Skin epidermis (tissue), 12 donors: ENCODE measurements around the gene LAMC3.

Source experiments
- H3K27ac ChIP-seq, 21 experiments: fragments of 200-600 bp; sonication (generic) in 11 of 21; one replicate each; pipeline ENCODE4 v1.5.0; 2020; ENCODE audit warnings: mild to moderate bottlenecking in 3 of 21, inconsistent platforms in 2 of 21, moderate library complexity in 2 of 21
- H3K4me3 ChIP-seq, 7 experiments: fragments of 200-600 bp; sonication (generic) in 2 of 7; one replicate each; pipeline ENCODE4 v1.5.0; 2020; ENCODE audit warnings: inconsistent platforms in 2 of 7, mild to moderate bottlenecking in 2 of 7, moderate library complexity in 1 of 7

Gene LAMC3

DNA sequence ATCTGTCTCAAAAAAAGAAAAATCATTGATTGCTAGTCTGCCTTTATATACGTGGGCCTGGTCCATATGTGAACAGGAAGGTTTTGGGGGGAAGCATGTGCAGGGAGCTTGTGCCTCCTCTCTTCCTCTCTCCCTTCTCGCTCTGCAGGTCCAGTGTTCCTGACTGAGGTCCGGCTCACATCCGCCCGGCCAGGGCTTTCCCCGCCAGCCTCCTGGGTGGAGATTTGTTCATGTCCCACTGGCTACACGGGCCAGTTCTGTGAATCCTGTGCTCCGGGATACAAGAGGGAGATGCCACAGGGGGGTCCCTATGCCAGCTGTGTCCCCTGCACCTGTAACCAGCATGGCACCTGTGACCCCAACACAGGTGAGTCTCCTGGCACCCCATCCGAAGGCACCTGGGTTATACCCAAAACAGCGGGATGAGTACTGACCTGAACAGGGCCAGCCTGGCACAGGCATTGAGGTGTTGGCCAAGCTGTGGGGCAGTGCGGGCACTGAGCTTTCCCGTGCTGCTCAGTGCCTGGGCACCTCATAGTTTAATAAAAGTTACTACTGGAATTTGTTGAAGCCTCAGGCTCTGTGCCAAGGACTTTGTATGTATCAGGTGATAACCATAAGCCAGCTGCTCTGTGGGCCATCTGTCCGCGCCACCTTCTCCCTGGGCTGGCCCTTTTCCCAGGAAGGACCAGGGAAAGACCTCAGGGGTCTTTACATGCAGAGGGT, 48.0 kb downstream of the LAMC3 start:
- H3K27ac ChIP-seq: no peak overlapping the region

DNA sequence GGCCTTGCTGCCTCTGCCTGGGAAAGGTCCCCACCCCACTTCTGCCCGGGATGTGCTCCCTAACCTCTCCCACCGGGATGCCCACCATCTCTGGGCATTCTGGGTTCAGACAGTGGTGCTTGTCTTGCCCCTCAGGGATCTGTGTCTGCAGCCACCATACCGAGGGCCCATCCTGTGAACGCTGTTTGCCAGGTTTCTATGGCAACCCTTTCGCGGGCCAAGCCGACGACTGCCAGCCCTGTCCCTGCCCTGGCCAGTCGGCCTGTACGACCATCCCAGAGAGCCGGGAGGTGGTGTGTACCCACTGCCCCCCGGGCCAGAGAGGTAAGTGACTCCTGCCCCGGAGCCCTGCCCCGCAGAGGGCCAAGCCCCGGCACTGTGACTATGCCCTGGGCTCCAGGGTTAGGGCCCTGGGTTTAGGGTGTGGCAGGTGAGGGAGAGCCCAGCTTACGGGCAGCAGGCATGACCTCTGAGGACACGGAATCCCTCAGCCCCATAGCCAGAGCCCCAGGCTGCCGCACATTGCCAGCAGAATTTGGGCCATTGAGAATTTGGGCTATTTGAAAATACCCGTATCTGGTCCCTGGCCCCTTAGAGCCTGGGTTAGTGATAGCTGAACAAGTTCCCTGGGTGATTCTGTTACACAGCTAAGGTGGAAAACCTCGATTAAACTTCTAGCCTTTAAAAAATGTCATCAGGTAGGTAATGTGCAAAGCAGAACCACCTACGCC, 52.1 kb downstream of the LAMC3 start:
- Histone ChIP-seq H3K4me3 (no peak overlapping the region), H3K27ac (no peak overlapping the region)

More for the DNA sequence above, 48.0 kb downstream of the LAMC3 start:
- no peak overlapping the region for H3K4me3 ChIP-seq

DNA sequence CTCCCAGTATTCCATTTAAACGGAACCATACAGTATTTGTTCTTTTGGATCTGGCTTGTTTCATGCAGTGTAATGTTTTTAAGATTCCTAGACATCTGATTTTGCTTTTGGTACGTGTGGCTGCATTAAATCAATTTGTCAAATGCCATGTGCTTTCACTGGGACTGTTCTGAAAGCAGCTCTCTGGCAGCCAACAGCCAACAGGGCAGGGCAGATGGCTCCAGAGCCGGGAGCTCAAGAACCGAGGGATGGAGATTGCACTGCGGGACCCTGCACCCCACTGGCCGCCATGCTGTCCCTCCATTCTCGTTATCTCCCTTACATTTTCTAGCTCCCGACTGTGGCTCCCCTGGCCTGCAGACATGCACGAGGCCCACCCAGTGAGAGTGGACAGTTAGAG, 54.0 kb downstream of the LAMC3 start:
- Histone ChIP-seq H3K27ac (no peak overlapping the region), H3K4me3 (no peak overlapping the region)

DNA sequence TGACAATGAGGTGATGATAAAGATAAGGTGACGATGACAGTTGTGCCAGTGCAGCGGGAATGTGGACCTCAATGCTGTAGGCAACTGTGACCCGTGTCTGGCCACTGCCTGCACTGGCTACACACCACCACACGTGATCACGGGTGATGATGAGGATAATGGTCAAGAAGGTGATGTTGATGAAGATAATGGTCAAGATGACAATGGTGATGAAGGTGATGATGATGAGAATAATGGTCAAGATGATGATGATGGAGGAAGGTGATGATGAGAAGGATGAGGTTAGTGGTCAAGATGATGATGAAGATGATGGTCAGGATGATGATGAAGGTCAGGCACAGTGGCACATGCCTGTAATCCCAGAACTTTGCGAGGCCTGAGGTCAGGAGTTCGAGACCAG, 56.6 kb downstream of the LAMC3 start:
- H3K4me3 ChIP-seq: no peak overlapping the region
- H3K27ac ChIP-seq: no peak overlapping the region

DNA sequence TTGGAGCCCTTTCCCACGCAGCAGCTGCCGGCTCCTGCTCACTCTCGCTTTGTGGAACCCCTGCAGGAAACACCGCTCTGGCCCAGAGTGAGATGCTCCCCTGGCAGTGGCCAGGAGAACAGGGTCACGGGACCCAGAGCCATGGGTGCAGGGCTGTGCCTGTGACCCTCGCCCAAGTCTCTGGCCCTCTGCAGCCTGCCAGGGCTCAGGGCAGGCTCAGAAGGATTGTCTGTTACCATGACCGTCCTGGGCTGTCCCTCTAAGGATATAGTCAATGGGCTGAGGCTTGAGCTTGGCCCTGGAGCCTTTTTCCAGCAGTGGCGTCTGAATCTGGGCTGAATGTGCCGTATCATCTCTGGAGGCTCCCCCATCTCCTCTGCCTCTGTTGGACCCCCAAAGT, 58.7 kb downstream of the LAMC3 start:
- H3K4me3 ChIP-seq: no peak overlapping the region

DNA sequence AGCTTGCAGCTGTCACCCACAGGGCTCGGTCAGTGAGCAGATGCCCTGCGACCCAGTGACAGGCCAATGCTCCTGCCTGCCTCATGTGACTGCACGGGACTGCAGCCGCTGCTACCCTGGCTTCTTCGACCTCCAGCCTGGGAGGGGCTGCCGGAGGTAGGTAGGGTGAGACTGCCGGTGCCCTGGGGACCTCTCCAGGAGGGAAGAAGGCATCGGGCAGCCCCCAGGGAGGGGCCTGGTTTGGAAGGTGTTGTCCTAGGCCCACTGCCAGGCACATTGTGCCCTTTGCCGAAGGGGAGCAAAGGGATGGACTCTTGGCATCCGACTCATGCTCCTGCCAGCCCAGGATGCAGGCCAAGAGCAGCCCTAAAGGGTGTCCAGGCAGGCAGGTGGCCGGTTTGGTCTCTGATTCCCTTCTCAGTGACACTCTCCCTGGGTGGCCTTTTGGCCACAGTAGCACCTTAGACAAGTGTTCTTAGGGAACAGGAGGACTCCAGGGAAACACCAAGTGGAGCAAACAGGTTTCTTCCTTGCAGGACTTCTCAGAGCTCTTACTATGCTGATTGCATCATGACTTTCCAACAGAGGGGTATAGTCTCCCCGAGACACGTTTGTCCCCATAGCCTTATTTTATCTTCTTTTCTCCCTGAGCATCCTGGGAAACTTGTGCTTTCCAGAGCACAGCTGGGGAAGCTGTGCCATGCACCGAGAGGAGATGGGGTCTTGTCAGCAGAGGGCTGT, 59.3 kb downstream of the LAMC3 start:
- Histone ChIP-seq H3K27ac (no peak overlapping the region), H3K4me3 (no peak overlapping the region)

More for the DNA sequence above, 58.7 kb downstream of the LAMC3 start:
- no peak overlapping the region for H3K27ac ChIP-seq

DNA sequence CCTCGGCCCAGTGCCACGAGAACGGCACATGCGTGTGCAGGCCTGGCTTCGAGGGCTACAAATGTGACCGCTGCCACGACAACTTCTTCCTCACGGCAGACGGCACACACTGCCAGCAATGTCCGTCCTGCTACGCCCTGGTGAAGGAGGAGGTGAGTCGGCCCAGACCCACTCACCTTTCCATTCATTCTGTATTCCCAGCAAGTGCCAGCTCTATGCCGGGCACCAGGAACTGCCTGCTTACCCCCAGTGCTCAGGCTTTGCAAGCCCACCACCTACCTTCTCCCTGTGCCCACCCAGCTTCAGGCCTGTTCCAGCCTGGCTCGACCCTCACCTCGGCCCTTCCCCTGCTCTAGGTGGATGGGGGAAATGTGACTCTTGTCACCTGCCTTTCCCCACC, 60.7 kb downstream of the LAMC3 start:
- Histone ChIP-seq H3K4me3 (no peak overlapping the region), H3K27ac (no peak overlapping the region)

GRCh38 chr9:131072107-131072870, 63.3 kb downstream of the LAMC3 start:
- no peak overlapping the region for H3K4me3 ChIP-seq
- H3K27ac ChIP-seq: no peak overlapping the region

- H3K4me3 ChIP-seq: no peak overlapping the region
- no peak overlapping the region for H3K27ac ChIP-seq
These were observed 63.9 kb downstream of the LAMC3 start for GRCh38 chr9:131072871-131073237.

GRCh38 chr9:131076347-131077195, 67.6 kb downstream of the LAMC3 start:
- Histone ChIP-seq H3K4me3 (no peak overlapping the region), H3K27ac (no peak overlapping the region)

DNA sequence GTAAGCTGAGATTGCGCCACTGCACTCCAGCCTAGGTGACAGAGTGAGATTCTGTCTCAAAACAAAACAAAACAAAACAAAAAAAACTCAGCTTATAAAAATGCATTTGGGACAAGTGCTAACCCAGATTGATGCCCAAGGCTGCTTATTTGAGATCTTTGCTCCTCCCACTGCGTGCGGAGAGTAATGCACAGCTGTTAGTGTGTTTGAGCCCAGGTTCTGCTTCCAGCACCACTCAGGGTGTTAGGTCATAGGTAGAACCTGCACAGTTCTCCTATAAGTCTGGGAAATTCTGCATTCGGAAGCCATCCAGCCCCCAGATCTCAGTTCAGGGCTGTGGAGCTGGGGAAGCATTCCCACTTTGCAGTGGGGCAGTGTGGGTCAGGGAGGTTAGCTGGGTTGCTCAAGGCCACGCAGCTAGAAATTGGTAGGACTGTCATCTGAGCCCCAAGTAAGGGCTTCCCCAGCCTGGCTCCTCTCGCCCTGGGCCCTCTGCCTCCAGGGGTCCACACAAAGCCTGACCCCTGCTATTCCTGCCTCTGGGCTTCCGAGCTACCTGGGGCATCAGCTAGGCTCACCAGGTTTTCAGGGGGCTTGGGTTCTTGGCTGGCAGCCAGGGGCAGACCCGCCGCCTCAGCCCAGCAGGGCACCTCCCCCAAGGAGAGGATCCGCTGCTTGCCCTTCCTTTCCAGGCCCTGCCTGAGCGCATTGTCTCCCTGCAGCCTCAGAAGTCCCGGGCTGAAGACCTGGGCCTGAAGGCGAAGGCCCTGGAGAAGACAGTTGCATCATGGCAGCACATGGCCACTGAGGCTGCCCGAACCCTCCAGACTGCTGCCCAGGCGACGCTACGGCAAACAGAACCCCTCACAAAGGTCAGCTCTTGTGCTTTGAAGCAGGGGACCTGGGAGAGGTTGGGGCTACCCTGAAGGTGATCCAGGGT, 69.7 kb downstream of the LAMC3 start:
- Histone ChIP-seq H3K27ac (no peak overlapping the region), H3K4me3 (no peak overlapping the region)

- H3K4me3 ChIP-seq: no peak overlapping the region
- no peak overlapping the region for H3K27ac ChIP-seq
These were observed 71.6 kb downstream of the LAMC3 start for GRCh38 chr9:131080589-131080988.

- Histone ChIP-seq H3K27ac (no peak overlapping the region), H3K4me3 (no peak overlapping the region)
These were observed 72.9 kb downstream of the LAMC3 start for GRCh38 chr9:131081868-131082267.

DNA sequence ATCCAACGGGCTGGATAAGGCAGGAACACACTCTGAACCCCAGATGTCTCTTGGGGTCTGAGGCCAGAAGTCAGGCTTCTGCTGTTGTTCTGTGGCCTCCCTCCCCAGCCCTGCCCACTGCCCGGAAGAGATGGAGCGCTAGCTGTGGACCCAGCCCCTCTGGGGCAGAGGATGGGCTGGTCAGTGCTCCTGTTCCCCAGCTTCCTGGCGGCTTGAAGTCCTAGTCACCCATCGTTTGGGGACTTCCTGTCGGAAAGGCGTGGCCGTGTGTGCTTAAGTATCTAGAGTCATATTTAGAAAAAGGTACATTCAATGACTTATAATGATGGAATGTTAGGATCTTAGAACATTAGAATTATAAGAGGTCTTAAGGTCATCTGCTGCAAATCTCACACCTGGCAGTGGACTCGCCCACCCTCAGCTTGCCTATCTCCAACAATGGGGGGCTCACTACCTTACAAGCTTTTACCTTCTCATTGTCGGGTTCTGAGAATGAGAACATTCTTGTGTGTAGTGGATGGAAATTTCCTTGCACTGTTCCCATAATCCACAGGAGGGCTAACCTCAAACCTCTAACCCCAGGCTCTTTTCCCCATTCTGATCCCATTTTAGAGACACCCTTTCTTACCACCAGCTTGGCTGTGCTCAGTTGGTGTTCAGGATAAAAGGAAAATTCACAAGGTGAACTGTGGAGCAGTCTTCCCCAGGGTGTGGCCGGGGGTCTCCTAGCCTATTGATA, 74.0 kb downstream of the LAMC3 start:
- H3K4me3 ChIP-seq: no peak overlapping the region
- H3K27ac ChIP-seq: no peak overlapping the region

DNA sequence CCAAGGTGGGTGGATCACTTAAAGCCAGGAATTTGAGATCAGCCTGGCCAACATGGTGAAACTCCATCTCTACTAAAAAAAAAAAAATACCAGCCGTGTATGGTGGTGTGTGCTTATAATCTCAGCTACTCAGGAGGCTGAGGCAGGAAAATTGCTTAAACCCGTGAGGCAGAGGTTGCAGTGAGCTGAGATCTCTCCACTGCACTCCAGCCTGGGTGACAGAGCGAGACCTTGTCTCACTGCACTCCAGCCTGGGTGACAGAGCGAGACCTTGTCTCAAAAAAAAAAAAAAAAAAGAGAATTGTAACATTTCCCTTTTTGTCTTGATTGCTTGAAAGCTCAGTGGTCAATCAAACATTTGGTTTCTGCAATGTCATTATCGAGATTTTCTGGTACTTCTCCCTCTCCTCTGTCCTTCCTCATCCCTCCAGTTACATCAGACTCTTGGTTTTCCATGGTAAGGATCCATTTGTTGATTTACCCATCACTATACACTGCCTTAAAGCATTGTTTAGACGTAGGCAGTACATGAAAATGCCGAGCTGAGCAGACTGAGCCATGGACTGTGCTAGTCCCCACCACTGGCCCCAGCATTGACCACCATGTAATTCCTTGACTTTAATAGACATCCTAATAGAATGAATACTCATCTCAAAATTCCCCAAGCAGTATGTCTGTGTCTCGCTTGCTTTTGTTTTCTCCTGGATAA, 75.8 kb downstream of the LAMC3 start:
- Histone ChIP-seq H3K27ac (no peak overlapping the region), H3K4me3 (no peak overlapping the region)

- H3K27ac ChIP-seq: no peak overlapping the region
- no peak overlapping the region for H3K4me3 ChIP-seq
These were observed 76.6 kb downstream of the LAMC3 start for GRCh38 chr9:131085370-131086122.
